GM18502 (cell line): ENCODE measurements around the gene KRTCAP2.

Experiments
- ATAC-seq: cut with Tn5 transposase; IDR thresholded peaks from one replicate; pipeline ENCODE4 v1.9.1; 2021; ENCODE audit warnings: mild to moderate bottlenecking; ENCODE audit not compliant: unreplicated experiment, poor library complexity

KRTCAP2 gene

GRCh38 chr1:155123801-155124200 is 49.3 kb downstream of the KRTCAP2 start:
- no peak for ATAC-seq

GRCh38 chr1:155122308-155122707 is 50.8 kb downstream of the KRTCAP2 start:
- ATAC-seq, result no peak

- no peak for ATAC-seq
Observed at GRCh38 chr1:155121249-155121648, 51.9 kb downstream of the KRTCAP2 start.

- ATAC-seq, result no peak
Observed at GRCh38 chr1:155120253-155120652, 52.9 kb downstream of the KRTCAP2 start.
